Activated T-cell treated with anti-CD3 and anti-CD28 coated beads, Interleukin-2, amount 50 U/mL, for 72 hours (primary cell): ENCODE measurements around the gene SLC16A3. TPM values are rescaled to one million over a fixed set of nuclear protein-coding genes. Genes with fewer than 3 reads are reported as not detected.

ENCODE experiments used
- ATAC-seq, 2 donors: fragments of 150-1000 bp; cut with Tn5 transposase; replicated peaks in 1 of 2; 2 replicates each; pipeline ENCODE4 v1.10.0; 2021; ENCODE audit warnings: moderate library complexity in 2 of 2, mild to moderate bottlenecking in 1 of 2
- DNase-seq, 2 donors: peaks; one replicate each; pipeline ENCODE4 v3.0.0; 2021 to 2022; ENCODE audit warnings: mixed read lengths in 1 of 2
- H3K27ac Mint-ChIP-seq: one replicate; pipeline ENCODE4 v1.8.0; 2022; ENCODE audit warnings: mild to moderate bottlenecking, moderate library complexity, mixed read lengths
- H3K27me3 Mint-ChIP-seq: one replicate; pipeline ENCODE4 v1.8.0; 2022; ENCODE audit warnings: low read depth, mixed read lengths
- H3K36me3 Mint-ChIP-seq, 2 donors: one replicate each; pipeline ENCODE4 v1.8.0; 2022; ENCODE audit warnings: mixed read lengths in 2 of 2, mild to moderate bottlenecking in 1 of 2; ENCODE audit not compliant: insufficient read depth in 2 of 2
- H3K4me1 Mint-ChIP-seq: one replicate; pipeline ENCODE4 v1.8.0; 2022; ENCODE audit warnings: low read depth, mixed read lengths
- H3K4me3 Mint-ChIP-seq, 2 donors: one replicate each; pipeline ENCODE4 v1.8.0; 2022; ENCODE audit warnings: mild to moderate bottlenecking in 2 of 2, mixed read lengths in 2 of 2, moderate library complexity in 2 of 2
- H3K9me3 Mint-ChIP-seq, 2 donors: one replicate each; pipeline ENCODE4 v1.8.0; 2022; ENCODE audit warnings: mixed read lengths in 2 of 2
- total RNA-seq, 2 donors: library from RNA; stranded (reverse); gene quantifications; one replicate each; pipeline ENCODE4 v1.2.3, GENCODE V29; 2022

The SLC16A3 gene
- total RNA-seq, 2 donors from 2014 or later: 42.8 to 74.5 TPM

DNA sequence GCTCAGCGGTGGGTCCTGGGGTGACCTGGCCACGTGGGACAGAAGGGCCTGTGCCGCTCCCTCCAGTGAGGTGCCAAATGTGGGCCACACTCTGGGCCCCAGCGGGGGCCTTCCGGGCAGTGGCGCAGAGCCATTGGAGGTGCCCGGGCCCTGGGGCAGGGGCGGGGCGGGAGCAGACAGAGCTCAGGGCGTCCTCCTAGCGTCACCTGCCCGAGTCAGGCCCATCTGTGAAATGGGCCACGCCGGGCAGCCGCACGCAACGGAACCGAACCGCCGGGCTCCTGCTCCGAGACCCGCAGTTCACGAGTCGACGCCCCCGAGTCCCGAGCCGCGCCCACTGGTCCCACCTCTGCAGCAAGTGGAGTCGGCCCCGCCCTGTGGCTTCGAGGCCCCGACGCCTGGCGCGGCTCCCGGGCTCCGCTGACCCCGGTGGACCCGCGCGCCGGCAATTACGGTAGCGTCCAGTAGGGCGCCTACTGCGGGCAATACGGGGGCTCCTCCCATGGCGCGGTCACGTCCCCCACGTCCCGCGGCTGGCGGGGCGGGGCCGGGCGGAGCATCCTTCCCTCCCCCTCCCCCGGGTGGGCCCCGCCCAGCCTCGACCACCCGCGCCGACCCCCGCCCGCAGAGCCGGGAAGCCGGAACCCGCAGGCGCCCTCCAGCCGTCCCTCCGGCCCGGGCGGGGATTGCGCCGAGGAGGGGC, 1.9 kb downstream of the SLC16A3 start:
- H3K4me3 Mint-ChIP-seq: peak overlapping the region; percentile 83 to 85
- no peaks in the 10 kb centered on the region for H3K9me3 Mint-ChIP-seq
- no peak overlapping the region for H3K27ac Mint-ChIP-seq
- H3K36me3 Mint-ChIP-seq: peaks cover 2 to 3% of the 10 kb centered on the region in 2 donors
- peak; percentile 46 to 49 for ATAC-seq
- peaks cover 5% of the 10 kb centered on the region for H3K4me1 Mint-ChIP-seq
- H3K27me3 Mint-ChIP-seq: no peaks in the 10 kb centered on the region
- peak; percentile 73 to 75 for DNase-seq

DNA sequence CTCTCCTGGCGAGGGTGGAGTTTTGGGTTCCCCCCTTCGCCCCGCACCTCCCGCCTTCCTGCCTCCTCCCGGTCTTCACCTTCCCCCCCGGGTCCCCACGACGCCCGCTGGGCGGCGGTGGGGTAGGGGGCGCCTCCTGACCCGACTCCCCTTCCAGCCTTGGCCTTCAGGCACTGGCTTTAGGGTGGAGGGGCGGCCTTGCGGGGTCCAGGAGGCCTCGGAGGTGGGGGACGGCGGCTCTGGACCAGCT, 2.4 kb downstream of the SLC16A3 start:
- H3K4me1 Mint-ChIP-seq: peaks cover 5% of the 10 kb centered on the region
- DNase-seq (no peak), ATAC-seq (no peak)
- peak overlapping the region in 1 of 2 donors; percentile 20 for H3K4me3 Mint-ChIP-seq
- no peaks in the 10 kb centered on the region for H3K27me3 Mint-ChIP-seq
- peaks cover 2 to 3% of the 10 kb centered on the region in 2 donors for H3K36me3 Mint-ChIP-seq
- H3K9me3 Mint-ChIP-seq: no peaks in the 10 kb centered on the region
- H3K27ac Mint-ChIP-seq: no peak overlapping the region

DNA sequence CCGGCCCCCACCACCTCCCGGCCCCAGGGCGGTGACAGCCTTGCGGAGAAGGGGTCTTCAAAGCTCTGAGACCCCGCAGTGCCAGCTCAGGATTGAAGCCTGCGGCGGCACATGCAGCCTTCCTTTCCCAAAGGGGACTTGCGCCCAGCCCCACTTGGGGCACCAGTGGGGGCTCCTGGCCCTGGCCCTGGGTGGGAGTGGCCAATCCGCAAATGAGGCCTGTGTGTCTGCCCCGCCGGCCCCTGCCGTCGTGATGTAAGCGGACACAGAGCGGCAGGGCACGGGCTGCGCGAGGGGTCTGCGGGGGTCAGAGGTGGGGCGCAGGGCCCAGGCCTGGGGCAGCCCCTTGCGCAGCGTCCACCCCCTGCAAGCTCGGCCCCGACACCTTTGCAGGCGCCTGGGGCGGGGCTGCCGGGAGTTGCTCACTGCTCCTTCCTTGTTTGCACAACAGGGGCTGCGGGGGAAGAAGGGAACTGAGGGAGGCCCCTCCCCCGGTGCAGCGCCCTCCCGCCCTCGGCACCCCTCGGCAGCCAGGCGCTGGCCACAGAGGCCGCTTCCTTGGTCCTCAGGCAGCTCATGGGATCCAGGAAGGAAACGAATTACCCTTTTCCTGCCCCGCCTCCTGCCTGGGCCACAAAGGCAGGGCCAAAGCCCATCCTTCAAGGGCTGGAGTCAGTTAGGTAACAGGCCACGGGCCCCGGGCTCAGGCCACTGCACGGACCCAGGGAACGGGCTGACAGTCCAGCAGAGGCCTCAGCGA, 2.9 kb downstream of the SLC16A3 start:
- peaks cover 2 to 3% of the 10 kb centered on the region in 2 donors for H3K36me3 Mint-ChIP-seq
- H3K27ac Mint-ChIP-seq: no peak overlapping the region
- peak overlapping the region in 1 of 2 donors; percentile 20 for H3K4me3 Mint-ChIP-seq
- H3K27me3 Mint-ChIP-seq: no peaks in the 10 kb centered on the region
- no peaks in the 10 kb centered on the region for H3K9me3 Mint-ChIP-seq
- peaks cover 5% of the 10 kb centered on the region for H3K4me1 Mint-ChIP-seq
- no peak for DNase-seq
- no peak for ATAC-seq

DNA sequence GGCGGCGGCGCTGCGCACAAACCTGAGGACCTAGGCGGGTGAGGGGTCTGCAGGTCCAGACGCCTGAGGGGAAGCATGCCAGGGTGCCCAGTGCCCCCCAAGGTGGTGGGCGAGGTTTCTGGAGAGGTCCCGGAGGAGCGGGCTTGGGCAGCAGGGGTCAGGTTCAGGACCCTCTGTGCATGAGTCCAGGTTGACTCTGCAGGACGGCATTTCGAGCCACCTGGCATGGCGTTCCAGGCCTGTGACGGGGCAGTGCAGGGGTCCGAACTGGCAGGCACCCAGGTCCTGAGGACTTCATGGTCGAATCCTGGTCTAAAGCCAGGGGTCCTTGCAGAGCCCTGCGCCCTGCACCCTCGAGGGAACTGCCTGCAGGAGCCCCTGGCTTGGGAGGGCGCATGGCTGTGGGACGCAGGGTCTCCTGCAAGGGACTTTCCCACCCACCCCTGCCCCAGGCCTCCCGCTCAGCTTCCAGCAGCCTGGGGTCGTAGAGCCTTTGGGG, 3.5 kb downstream of the SLC16A3 start:
- ATAC-seq (no peak), DNase-seq (no peak)
- H3K4me1 Mint-ChIP-seq: peaks cover 5% of the 10 kb centered on the region
- H3K4me3 Mint-ChIP-seq: no peak overlapping the region
- no peaks in the 10 kb centered on the region for H3K27me3 Mint-ChIP-seq
- no peaks in the 10 kb centered on the region for H3K9me3 Mint-ChIP-seq
- peaks cover 2 to 3% of the 10 kb centered on the region in 2 donors for H3K36me3 Mint-ChIP-seq
- H3K27ac Mint-ChIP-seq: no peak overlapping the region

DNA sequence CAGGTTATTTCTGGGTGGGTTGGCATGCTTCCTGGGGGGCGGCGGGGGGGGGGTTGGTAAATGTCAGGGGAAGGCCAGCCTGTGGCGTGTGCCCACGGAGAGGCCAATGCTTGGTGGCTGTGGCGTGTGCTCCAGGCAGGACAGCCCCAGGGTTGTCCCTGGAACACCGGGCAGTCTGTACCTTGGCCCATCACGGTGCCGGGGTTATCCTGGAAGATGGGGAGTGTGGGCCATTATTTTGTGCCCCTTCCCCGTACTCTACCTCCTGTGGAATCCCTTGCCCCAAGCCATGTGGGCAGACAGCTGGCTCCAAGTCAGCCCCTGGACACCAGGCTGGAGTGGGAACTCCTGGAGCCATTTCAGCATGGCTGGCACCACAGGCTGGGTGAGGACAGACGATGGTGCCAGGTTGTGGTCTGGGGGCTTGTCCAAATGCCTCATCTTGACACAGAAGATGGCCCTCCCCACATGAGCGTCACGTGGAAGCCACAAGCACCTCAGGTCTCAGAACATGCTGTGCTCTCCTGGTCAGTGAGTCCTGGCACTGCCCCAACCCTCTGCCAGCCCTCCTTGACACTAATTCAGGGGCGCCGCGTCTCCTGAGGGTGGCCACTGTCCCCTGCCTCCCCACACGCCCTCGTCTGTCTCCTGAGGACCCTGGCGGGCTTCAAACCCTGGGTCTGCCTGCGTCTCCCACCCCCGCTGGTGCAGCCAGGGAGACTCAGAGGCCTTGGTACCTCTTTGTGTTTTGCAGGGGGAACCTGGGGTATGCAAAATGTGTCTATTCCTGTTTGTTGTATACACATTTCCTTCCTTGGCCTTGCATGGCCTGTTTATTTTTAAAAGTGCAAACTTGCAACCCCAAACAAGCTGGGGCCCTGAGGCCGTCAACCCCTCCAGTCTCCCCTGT, 4.3 kb downstream of the SLC16A3 start:
- no peak overlapping the region for H3K4me3 Mint-ChIP-seq
- no peaks in the 10 kb centered on the region for H3K9me3 Mint-ChIP-seq
- peaks cover 6% of the 10 kb centered on the region for H3K4me1 Mint-ChIP-seq
- no peaks in the 10 kb centered on the region for H3K27me3 Mint-ChIP-seq
- H3K27ac Mint-ChIP-seq: peak overlapping the region; percentile 77
- ATAC-seq (no peak), DNase-seq (no peak)
- peaks cover 2 to 5% of the 10 kb centered on the region in 2 donors for H3K36me3 Mint-ChIP-seq

DNA sequence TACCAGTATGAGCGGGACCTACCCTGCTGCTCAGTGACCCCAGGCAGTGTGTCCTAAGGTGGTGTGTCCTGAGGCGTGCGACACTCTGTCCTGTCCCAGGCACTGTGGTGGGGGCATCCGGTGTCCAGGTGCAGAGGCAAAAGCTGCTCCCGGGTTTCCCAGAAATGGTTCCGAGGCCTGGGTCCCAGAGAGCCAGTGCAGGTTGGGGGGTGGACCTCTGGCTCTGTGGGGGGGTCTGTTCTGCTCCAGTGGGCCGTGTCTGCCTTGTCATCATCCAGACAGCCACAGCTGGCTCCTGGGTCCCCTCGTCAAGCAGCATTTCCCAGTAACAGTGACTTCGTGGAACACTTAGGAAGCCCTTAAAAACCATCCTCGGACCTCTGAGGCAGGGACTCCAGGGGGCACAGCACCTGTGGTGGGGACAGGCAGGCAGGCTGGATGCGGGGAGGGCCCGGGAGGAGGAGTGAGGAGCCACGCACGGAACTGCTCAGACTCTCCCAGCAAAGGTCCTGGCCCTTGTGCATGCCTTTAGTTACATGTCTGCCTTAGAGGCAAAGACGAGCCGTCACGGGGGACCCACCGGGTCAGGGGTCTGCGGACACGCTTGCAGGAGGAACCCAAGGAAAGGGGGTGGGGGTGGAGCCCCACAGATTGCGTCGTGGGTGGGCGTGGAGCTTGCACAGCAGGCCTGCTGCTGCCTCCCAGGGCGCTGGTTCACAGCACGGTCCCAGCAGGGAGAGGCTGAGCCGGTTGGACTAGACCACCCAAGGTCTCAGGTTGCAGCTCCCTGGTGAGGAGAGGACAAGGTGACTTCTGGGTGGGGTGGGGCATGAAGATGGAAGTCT, 5.6 kb downstream of the SLC16A3 start:
- peaks cover 16% of the 10 kb centered on the region for H3K4me1 Mint-ChIP-seq
- DNase-seq (no peak), ATAC-seq (no peak)
- no peaks in the 10 kb centered on the region for H3K9me3 Mint-ChIP-seq
- H3K27ac Mint-ChIP-seq: no peak overlapping the region
- no peak overlapping the region for H3K4me3 Mint-ChIP-seq
- no peaks in the 10 kb centered on the region for H3K27me3 Mint-ChIP-seq
- H3K36me3 Mint-ChIP-seq: peaks cover 0 to 4% of the 10 kb centered on the region in 2 donors

DNA sequence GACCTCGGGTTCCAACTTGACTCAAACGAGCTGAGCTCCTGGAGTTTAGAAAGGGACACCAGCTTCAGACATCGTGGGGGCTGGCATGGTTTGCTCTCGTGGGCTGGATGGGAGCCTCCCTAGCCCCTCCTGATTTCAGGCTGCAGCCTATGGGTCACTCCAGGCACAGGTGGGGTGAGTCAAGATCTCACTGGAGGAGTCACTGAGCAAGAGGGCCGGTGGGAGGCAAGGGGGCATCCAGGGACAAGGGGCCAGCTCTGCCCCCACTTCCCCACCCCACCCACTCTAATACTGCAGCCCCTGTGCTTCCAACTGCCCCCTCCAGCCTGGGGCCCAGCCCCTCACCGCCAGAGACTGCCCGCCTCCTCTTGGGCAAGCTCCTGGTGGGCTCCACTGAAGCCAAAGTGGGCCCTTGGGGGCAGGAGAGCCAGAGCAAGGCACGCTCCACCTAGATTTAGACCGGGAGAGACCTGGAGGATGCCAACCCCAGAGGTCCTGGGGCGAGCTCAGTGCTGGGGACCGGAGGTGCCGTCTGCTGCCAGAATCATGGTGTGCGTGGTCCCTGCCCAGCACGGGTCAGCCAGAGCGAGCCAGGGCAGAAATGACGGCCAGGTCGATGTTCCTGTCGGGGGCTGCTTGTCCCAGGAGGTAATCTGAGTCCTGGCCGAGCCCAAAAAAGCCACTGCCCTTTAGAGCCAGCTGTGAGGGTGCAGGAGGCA, 6.4 kb downstream of the SLC16A3 start:
- Mint-ChIP-seq H3K27ac (no peak overlapping the region), H3K4me3 (no peak overlapping the region)

DNA sequence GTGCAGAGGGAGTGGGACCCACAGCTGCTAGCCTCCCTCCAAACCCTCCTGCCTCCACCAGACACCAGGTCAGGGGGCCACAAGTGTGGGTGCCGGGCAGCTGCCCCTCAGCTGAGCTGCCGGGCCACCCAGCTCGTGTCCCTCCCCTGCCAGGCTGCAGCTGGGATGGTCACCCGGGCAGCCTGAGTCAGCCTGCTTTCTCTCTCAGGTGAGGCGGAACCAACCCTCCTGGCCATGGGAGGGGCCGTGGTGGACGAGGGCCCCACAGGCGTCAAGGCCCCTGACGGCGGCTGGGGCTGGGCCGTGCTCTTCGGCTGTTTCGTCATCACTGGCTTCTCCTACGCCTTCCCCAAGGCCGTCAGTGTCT, 6.9 kb downstream of the SLC16A3 start:
- H3K27me3 Mint-ChIP-seq: no peaks in the 10 kb centered on the region
- DNase-seq (no peak), ATAC-seq (no peak)
- H3K36me3 Mint-ChIP-seq: peaks cover 0 to 2% of the 10 kb centered on the region in 2 donors
- H3K27ac Mint-ChIP-seq: no peak overlapping the region
- H3K4me1 Mint-ChIP-seq: peaks cover 18% of the 10 kb centered on the region
- H3K4me3 Mint-ChIP-seq: no peak overlapping the region
- H3K9me3 Mint-ChIP-seq: no peaks in the 10 kb centered on the region

More for the DNA sequence above, 6.4 kb downstream of the SLC16A3 start:
- H3K9me3 Mint-ChIP-seq: no peaks in the 10 kb centered on the region
- H3K4me1 Mint-ChIP-seq: peaks cover 13% of the 10 kb centered on the region
- peaks cover 0 to 2% of the 10 kb centered on the region in 2 donors for H3K36me3 Mint-ChIP-seq
- DNase-seq (no peak), ATAC-seq (no peak)
- no peaks in the 10 kb centered on the region for H3K27me3 Mint-ChIP-seq

DNA sequence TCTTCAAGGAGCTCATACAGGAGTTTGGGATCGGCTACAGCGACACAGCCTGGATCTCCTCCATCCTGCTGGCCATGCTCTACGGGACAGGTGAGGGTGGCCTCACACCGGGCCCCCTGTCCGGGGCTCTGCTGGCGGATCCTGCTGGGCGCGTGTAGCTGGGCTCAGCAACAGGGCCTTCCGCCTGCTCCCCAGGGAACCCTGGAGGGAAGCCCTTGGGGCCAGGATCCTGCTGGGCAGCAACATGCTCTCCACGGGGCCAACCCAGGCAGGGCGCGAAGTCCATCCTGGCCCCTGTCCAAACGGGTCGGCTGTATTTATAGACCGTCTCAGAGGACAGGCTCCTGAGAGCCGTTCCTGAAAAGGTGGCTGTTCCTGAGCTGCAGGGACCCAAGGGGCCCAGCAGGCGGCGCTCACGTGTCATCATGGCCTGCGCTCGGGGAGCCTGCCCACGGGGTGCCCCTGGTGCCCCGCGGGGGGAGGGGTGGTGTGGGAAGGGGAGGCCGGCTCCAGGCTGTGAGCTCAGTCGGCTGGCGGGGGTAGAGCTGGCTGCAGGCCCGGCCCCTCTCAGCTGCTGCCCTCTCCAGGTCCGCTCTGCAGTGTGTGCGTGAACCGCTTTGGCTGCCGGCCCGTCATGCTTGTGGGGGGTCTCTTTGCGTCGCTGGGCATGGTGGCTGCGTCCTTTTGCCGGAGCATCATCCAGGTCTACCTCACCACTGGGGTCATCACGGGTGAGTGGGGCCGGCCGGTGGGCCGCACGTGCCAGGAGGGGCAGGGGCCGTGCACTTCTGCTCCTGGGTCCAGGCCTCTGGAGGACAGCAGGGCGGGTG, 7.5 kb downstream of the SLC16A3 start:
- Mint-ChIP-seq H3K27ac (no peak overlapping the region), H3K4me3 (no peak overlapping the region), H3K9me3 (no peaks in the 10 kb centered on the region), H3K36me3 (peaks cover 0 to 2% of the 10 kb centered on the region in 2 donors), H3K27me3 (no peaks in the 10 kb centered on the region), H3K4me1 (peaks cover 24% of the 10 kb centered on the region)
- peak; percentile 31 to 45 for ATAC-seq
- DNase-seq: peak; percentile 67 to 79

DNA sequence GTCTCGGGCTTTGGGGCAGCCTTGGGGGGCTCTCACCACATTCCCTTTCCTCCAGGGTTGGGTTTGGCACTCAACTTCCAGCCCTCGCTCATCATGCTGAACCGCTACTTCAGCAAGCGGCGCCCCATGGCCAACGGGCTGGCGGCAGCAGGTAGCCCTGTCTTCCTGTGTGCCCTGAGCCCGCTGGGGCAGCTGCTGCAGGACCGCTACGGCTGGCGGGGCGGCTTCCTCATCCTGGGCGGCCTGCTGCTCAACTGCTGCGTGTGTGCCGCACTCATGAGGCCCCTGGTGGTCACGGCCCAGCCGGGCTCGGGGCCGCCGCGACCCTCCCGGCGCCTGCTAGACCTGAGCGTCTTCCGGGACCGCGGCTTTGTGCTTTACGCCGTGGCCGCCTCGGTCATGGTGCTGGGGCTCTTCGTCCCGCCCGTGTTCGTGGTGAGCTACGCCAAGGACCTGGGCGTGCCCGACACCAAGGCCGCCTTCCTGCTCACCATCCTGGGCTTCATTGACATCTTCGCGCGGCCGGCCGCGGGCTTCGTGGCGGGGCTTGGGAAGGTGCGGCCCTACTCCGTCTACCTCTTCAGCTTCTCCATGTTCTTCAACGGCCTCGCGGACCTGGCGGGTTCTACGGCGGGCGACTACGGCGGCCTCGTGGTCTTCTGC, 8.4 kb downstream of the SLC16A3 start:
- peaks cover 0 to 2% of the 10 kb centered on the region in 2 donors for H3K36me3 Mint-ChIP-seq
- DNase-seq (no peak), ATAC-seq (no peak)
- H3K4me1 Mint-ChIP-seq: peaks cover 33% of the 10 kb centered on the region
- no peak overlapping the region for H3K4me3 Mint-ChIP-seq
- peak overlapping the region; percentile 46 for H3K27ac Mint-ChIP-seq
- H3K27me3 Mint-ChIP-seq: no peaks in the 10 kb centered on the region
- no peaks in the 10 kb centered on the region for H3K9me3 Mint-ChIP-seq
